HepG2 (cell line): ENCODE results near the gene RER1. TPM values are rescaled to one million over a fixed set of nuclear protein-coding genes. Genes with fewer than 3 reads are reported as not detected.

ENCODE experiments used
- ATAC-seq: fragments of 200-7000 bp; cut with Tn5 transposase; 3 replicates; pipeline ENCODE4 v1.9.1; 2020; ENCODE audit warnings: mild to moderate bottlenecking, moderate library complexity
- BruUV-seq: library from RNA; stranded (reverse); fragments of 400-500 nt; replicated peaks from 2 replicates; lab custom pipeline; 2021; lab: Mats Ljungman, UMichigan
- CTCF ChIA-PET: fragments of 300-600 bp; formaldehyde crosslinking; extraction: SDS; loops from one replicate; lab custom pipeline; 2021; ENCODE audit warnings: low total read pairs, inconsistent platforms, low intra/inter-chr PET ratio; lab: Yijun Ruan, JAX
- POLR2A ChIA-PET: fragments of 350-600 bp; sonication (Branson Sonifier 250); formaldehyde crosslinking; loops from one replicate; lab custom pipeline; 2020; ENCODE audit warnings: antibody characterized with exemption, inconsistent platforms; lab: Yijun Ruan, JAX
- DNase-seq: peaks from one replicate; pipeline ENCODE4 v3.0.0-alpha.2; 2015; ENCODE audit warnings: low spot score
- FAIRE-seq: peaks from 3 replicates; lab custom pipeline; 2011; peaks lifted over from hg19 to GRCh38; lab: Jason Lieb, UNC
- H2AFZ ChIP-seq: one replicate; pipeline ENCODE4 v1.6.1; 2011; ENCODE audit warnings: low read length, inconsistent platforms
- H3K27ac ChIP-seq: fragments of 300-600 bp; 3 replicates; pipeline ENCODE4 v1.8.0; 2011; ENCODE audit warnings: mixed run types, mild to moderate bottlenecking, mixed read lengths, low read length, inconsistent platforms; ENCODE audit not compliant: insufficient read depth; ENCODE audit errors: extremely low read length
- H3K27me3 ChIP-seq, 2 experiments: fragments of 200-600 bp in 1 of 2; 2 replicates in 1 of 2; 3 replicates in 1 of 2; pipeline versions ENCODE4 v1.6.0 to v1.8.0; 2011; ENCODE audit warnings: low read length in 2 of 2, mild to moderate bottlenecking in 2 of 2, moderate library complexity in 2 of 2, inconsistent platforms in 1 of 2; ENCODE audit not compliant: insufficient read depth in 2 of 2, control insufficient read depth in 1 of 2
- H3K36me3 ChIP-seq, 2 experiments: fragments of 200-600 bp in 1 of 2; replicated peaks in 1 of 2; 2 replicates in 1 of 2; 3 replicates in 1 of 2; pipeline versions ENCODE4 v1.5.1 to v1.8.0; 2011; ENCODE audit warnings: low read length in 2 of 2, inconsistent platforms in 1 of 2; ENCODE audit not compliant: insufficient read depth in 2 of 2, control insufficient read depth in 1 of 2
- H3K4me1 ChIP-seq: 2 replicates; pipeline ENCODE4 v1.5.1; 2012; ENCODE audit warnings: low read length, inconsistent platforms; ENCODE audit not compliant: insufficient read depth
- H3K4me2 ChIP-seq: 2 replicates; pipeline ENCODE4 v1.6.0; 2011; ENCODE audit warnings: low read depth, low read length, inconsistent platforms
- H3K4me3 ChIP-seq, 3 experiments: fragments of 200-600 bp in 1 of 3; sonication (generic), shearing (Covaris generic) in 1 of 3; replicated peaks in 1 of 3; 2 replicates each; pipeline ENCODE4 v1.5.1; 2011 to 2016; ENCODE audit warnings: low read length in 3 of 3, inconsistent platforms in 2 of 3, low read depth in 2 of 3, mild to moderate bottlenecking in 2 of 3, control low read depth in 1 of 3, mixed read lengths in 1 of 3; ENCODE audit not compliant: insufficient read depth in 1 of 3
- H3K79me2 ChIP-seq: one replicate; pipeline ENCODE4 v1.6.1; 2011; ENCODE audit warnings: low read length, inconsistent platforms; ENCODE audit not compliant: insufficient read depth
- H3K9ac ChIP-seq: 2 replicates; pipeline ENCODE4 v1.6.0; 2011; ENCODE audit warnings: mild to moderate bottlenecking, low read depth, low read length, inconsistent platforms; ENCODE audit not compliant: insufficient read depth
- H3K9me3 ChIP-seq: 2 replicates; pipeline ENCODE4 v1.5.1; 2012; ENCODE audit warnings: mild to moderate bottlenecking, low read length
- H4K20me1 ChIP-seq: 2 replicates; pipeline ENCODE4 v1.6.0; 2011; ENCODE audit warnings: inconsistent platforms, mild to moderate bottlenecking, low read length, moderate library complexity; ENCODE audit not compliant: insufficient read depth
- RFX1 ChIP-seq: fragments of 450-650 bp; IDR thresholded peaks from 2 replicates; pipeline ENCODE4 v1.6.1; 2017
- RORA ChIP-seq: sonication (generic); formaldehyde crosslinking; IDR thresholded peaks from 2 replicates; pipeline ENCODE4 v1.5.0; 2020; ENCODE audit warnings: mild to moderate bottlenecking, missing genetic modification reagents, moderate library complexity
- TCF7L2 ChIP-seq: IDR thresholded peaks from 2 replicates; pipeline ENCODE4 v1.6.1; 2011; ENCODE audit warnings: mild to moderate bottlenecking, low read depth, low read length, moderate library complexity
- ZNF234 ChIP-seq: sonication (generic); formaldehyde crosslinking; conservative IDR thresholded peaks from 2 replicates; pipeline ENCODE4 v1.5.1; 2020; ENCODE audit warnings: mild to moderate bottlenecking, missing genetic modification reagents
- WGBS: methylation state at CpG from one replicate; pipeline ENCODE4 v1.1.6; 2017; ENCODE audit warnings: low lambda C conversion rate; 5-methylcytosine and 5-hydroxymethylcytosine counted together
- in situ Hi-C: cut with HindIII; loops from 2 replicates; pipeline ENCODE4 v1.10.0; 2017; ENCODE audit warnings: low pct_unique_long_range_greater_than_20kb; ENCODE audit not compliant: extremely low pct_ligation_motif_present
- intact Hi-C: fragments of 100-400 bp; cut with micrococcal nuclease; formaldehyde crosslinking; loops from one replicate; pipeline ENCODE4 v1.10.0; 2022; ENCODE audit not compliant: unreplicated experiment
- polyA plus RNA-seq, 8 experiments: library from polyadenylated mRNA; depleted of rRNA in 3 of 8; stranded (reverse) in 7 of 8; unstranded in 1 of 8; fragments of >200 nt; fragmentation: Illumina TruSeq in 4 of 8; extraction: Trizol in 4 of 8; gene quantifications; 2 replicates each; pipeline versions ENCODE4 v1.2.1 to v1.2.3, GENCODE V29; 2011 to 2016; ENCODE audit warnings: low read depth in 4 of 8, missing spikeins in 1 of 8, mixed read lengths in 1 of 8; ENCODE audit not compliant: insufficient read depth in 1 of 8
- total RNA-seq, 5 experiments: library from RNA; depleted of rRNA; stranded (reverse); fragments of >200 nt; fragmentation: Illumina TruSeq; extraction: Trizol; gene quantifications; 2 replicates each; pipeline ENCODE4 v1.2.3, GENCODE V29; 2016; ENCODE audit warnings: low read depth in 1 of 5
- TF ChIP-seq, protein P1 (sequence below): sonication (generic); formaldehyde crosslinking; IDR thresholded peaks from 2 replicates; pipeline ENCODE4 v1.4.0; 2020; ENCODE audit warnings: missing genetic modification reagents, borderline replicate concordance
- TF ChIP-seq, protein P2 (sequence below): sonication (generic); formaldehyde crosslinking; conservative IDR thresholded peaks from 2 replicates; pipeline ENCODE4 v1.8.0; 2022; ENCODE audit warnings: mild to moderate bottlenecking, moderate library complexity, missing genetic modification reagents

Gene RER1
- total and polyA plus RNA-seq, 2 of the 13 experiments (the other 11 are each of a cell fraction or from before 2014, with no cell fraction given) = 128 to 164 TPM

DNA sequence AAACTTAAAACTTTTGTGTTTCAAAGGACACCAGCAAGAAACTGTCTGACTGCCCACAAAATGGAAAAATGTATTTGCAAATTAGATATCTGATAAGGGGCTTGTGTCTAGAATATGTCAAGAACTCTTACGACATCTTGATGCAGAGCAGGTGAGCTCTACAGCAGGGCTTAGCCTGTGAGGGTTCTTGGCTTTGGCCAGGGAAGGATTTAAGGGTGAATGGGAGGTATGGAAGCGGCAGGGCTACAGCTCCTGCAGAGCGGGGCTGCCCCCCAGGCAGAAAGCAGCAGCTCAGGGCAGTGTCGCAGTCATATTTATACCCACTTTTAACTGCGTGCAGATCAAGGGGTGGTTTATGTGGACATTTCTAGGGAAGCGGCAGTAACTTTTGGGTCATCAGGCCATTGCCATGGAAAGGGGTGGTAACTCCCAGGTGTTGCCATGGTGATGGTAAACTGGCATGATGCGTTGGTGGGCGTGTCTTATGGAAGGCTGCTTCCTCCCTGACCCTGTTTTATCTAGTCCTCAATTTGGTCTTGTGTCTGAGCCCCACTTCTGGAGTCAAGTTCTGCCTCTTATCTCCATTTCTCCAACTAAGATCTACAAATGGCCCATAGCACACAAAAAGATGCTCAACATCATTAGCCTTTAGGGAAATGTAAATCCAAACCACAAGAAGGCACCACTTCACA is 23.4 kb upstream of the RER1 start:
- no peak overlapping the region for H3K9ac ChIP-seq
- ATAC-seq = no peak
- in situ Hi-C loops = no loop called here
- TF ChIP-seq, protein P1, sequence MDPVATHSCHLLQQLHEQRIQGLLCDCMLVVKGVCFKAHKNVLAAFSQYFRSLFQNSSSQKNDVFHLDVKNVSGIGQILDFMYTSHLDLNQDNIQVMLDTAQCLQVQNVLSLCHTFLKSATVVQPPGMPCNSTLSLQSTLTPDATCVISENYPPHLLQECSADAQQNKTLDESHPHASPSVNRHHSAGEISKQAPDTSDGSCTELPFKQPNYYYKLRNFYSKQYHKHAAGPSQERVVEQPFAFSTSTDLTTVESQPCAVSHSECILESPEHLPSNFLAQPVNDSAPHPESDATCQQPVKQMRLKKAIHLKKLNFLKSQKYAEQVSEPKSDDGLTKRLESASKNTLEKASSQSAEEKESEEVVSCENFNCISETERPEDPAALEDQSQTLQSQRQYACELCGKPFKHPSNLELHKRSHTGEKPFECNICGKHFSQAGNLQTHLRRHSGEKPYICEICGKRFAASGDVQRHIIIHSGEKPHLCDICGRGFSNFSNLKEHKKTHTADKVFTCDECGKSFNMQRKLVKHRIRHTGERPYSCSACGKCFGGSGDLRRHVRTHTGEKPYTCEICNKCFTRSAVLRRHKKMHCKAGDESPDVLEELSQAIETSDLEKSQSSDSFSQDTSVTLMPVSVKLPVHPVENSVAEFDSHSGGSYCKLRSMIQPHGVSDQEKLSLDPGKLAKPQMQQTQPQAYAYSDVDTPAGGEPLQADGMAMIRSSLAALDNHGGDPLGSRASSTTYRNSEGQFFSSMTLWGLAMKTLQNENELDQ = no peak
- TF ChIP-seq ZNF234 (CRISPR knock-in tag) = no peak
- peak; percentile 17; the same call in 1 of the 2 replicates for TF ChIP-seq RFX1
- no peak for TF ChIP-seq RORA (CRISPR knock-in tag)
- TF ChIP-seq, protein P2, sequence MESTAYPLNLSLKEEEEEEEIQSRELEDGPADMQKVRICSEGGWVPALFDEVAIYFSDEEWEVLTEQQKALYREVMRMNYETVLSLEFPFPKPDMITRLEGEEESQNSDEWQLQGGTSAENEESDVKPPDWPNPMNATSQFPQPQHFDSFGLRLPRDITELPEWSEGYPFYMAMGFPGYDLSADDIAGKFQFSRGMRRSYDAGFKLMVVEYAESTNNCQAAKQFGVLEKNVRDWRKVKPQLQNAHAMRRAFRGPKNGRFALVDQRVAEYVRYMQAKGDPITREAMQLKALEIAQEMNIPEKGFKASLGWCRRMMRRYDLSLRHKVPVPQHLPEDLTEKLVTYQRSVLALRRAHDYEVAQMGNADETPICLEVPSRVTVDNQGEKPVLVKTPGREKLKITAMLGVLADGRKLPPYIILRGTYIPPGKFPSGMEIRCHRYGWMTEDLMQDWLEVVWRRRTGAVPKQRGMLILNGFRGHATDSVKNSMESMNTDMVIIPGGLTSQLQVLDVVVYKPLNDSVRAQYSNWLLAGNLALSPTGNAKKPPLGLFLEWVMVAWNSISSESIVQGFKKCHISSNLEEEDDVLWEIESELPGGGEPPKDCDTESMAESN = no peak
- TF ChIP-seq TCF7L2 = no peak
- TF ChIP-seq, all 625 proteins: peak for 1
- CTCF ChIA-PET = no interaction called here
- H3K4me1 ChIP-seq = no peaks in the 10 kb centered on the region
- no peak overlapping the region for H3K4me3 ChIP-seq
- WGBS = 94% methylated on average over 5 of the region's 8 CpGs
- H3K4me2 ChIP-seq = no peak overlapping the region
- no peaks in the 10 kb centered on the region for H3K36me3 ChIP-seq
- DNase-seq = no peak
- H4K20me1 ChIP-seq = no peaks in the 10 kb centered on the region
- no TSS peak for BruUV-seq
- POLR2A ChIA-PET = no interaction called here
- no peak overlapping the region for H2AFZ ChIP-seq
- H3K27ac ChIP-seq = no peak overlapping the region
- H3K79me2 ChIP-seq = no peaks in the 10 kb centered on the region
- intact Hi-C loops = no loop called here
- H3K27me3 ChIP-seq = no peaks in the 10 kb centered on the region
- H3K9me3 ChIP-seq = no peaks in the 10 kb centered on the region
- FAIRE-seq = no peak
